Caco-2 (cell line): ENCODE results near the gene ZNF335. TPM values are rescaled to one million over a fixed set of nuclear protein-coding genes. Genes with fewer than 3 reads are reported as not detected.

Experiments used
- BruUV-seq: library from RNA; stranded (reverse); fragments of 400-500 nt; replicated peaks from 2 replicates; lab custom pipeline; 2021; lab: Mats Ljungman, UMichigan
- CTCF ChIA-PET: fragments of 300-600 bp; sonication (Branson Sonifier 250); formaldehyde crosslinking; loops from one replicate; lab custom pipeline; 2022; ENCODE audit warnings: antibody characterized with exemption; lab: Charles Lee
- POLR2A ChIA-PET: fragments of 300-600 bp; sonication (Branson Sonifier 250); formaldehyde crosslinking; loops from one replicate; lab custom pipeline; 2022; ENCODE audit warnings: antibody characterized with exemption; lab: Charles Lee
- DNase-seq, 2 experiments: peaks; one replicate each; pipeline versions ENCODE4 v3.0.0 to v3.0.0-alpha.2; 2020 to 2022
- H3K27me3 ChIP-seq: replicated peaks from 2 replicates; pipeline ENCODE4 v1.6.0; 2011; ENCODE audit warnings: low read length; ENCODE audit not compliant: control insufficient read depth, insufficient read depth
- H3K36me3 ChIP-seq: 2 replicates; pipeline ENCODE4 v1.5.1; 2011; ENCODE audit warnings: low read length; ENCODE audit not compliant: control insufficient read depth, insufficient read depth
- H3K4me1 ChIP-seq: fragments of 250-450 bp; sonication (Bioruptor Pico); 2 replicates; pipeline ENCODE4 v1.5.1; 2020; ENCODE audit warnings: mild to moderate bottlenecking
- H3K4me3 ChIP-seq: 2 replicates; pipeline ENCODE4 v1.5.1; 2011; ENCODE audit warnings: low read depth, mild to moderate bottlenecking, control low read depth, low read length
- H3K9me3 ChIP-seq: fragments of 250-450 bp; sonication (Bioruptor Pico); 2 replicates; pipeline ENCODE4 v1.5.1; 2020; ENCODE audit warnings: mild to moderate bottlenecking, moderate library complexity
- H3K27ac Mint-ChIP-seq: one replicate; pipeline ENCODE4 v1.8.0; 2022; ENCODE audit warnings: mixed read lengths; ENCODE audit not compliant: unreplicated experiment
- H3K27me3 Mint-ChIP-seq: one replicate; pipeline ENCODE4 v1.8.0; 2022; ENCODE audit warnings: mixed read lengths; ENCODE audit not compliant: insufficient read depth, unreplicated experiment
- H3K36me3 Mint-ChIP-seq: one replicate; pipeline ENCODE4 v1.8.0; 2022; ENCODE audit warnings: mild to moderate bottlenecking, mixed read lengths; ENCODE audit not compliant: insufficient read depth, unreplicated experiment
- H3K4me1 Mint-ChIP-seq: one replicate; pipeline ENCODE4 v1.8.0; 2022; ENCODE audit warnings: low read depth, mixed read lengths; ENCODE audit not compliant: unreplicated experiment
- H3K4me3 Mint-ChIP-seq: one replicate; pipeline ENCODE4 v1.8.0; 2022; ENCODE audit warnings: mild to moderate bottlenecking, moderate library complexity, mixed read lengths; ENCODE audit not compliant: unreplicated experiment
- H3K9me3 Mint-ChIP-seq: one replicate; pipeline ENCODE4 v1.8.0; 2022; ENCODE audit warnings: mixed read lengths; ENCODE audit not compliant: unreplicated experiment
- intact Hi-C: fragments of 100-400 bp; cut with micrococcal nuclease; formaldehyde crosslinking; loops from one replicate; pipeline ENCODE4 v1.10.0; 2022; ENCODE audit not compliant: unreplicated experiment
- total RNA-seq: library from RNA; stranded (reverse); gene quantifications from 2 replicates; pipeline ENCODE4 v1.2.3, GENCODE V29; 2022
- TF ChIP-seq, protein P1 (sequence below), 2 experiments: fragments of 200-600 bp in 1 of 2; IDR thresholded peaks; 1 replicate in 1 of 2; 2 replicates in 1 of 2; pipeline versions ENCODE4 v1.5.1 to v1.8.0; 2011 to 2022; ENCODE audit warnings: antibody characterized with exemption in 1 of 2, control low read depth in 1 of 2, inconsistent platforms in 1 of 2, low read depth in 1 of 2, low read length in 1 of 2, mild to moderate bottlenecking in 1 of 2, moderate library complexity in 1 of 2; ENCODE audit not compliant: insufficient read depth in 1 of 2, severe bottlenecking in 1 of 2, unreplicated experiment in 1 of 2

The ZNF335 gene
- total RNA-seq, 1 experiment from 2014 or later = 35.1 TPM

DNA sequence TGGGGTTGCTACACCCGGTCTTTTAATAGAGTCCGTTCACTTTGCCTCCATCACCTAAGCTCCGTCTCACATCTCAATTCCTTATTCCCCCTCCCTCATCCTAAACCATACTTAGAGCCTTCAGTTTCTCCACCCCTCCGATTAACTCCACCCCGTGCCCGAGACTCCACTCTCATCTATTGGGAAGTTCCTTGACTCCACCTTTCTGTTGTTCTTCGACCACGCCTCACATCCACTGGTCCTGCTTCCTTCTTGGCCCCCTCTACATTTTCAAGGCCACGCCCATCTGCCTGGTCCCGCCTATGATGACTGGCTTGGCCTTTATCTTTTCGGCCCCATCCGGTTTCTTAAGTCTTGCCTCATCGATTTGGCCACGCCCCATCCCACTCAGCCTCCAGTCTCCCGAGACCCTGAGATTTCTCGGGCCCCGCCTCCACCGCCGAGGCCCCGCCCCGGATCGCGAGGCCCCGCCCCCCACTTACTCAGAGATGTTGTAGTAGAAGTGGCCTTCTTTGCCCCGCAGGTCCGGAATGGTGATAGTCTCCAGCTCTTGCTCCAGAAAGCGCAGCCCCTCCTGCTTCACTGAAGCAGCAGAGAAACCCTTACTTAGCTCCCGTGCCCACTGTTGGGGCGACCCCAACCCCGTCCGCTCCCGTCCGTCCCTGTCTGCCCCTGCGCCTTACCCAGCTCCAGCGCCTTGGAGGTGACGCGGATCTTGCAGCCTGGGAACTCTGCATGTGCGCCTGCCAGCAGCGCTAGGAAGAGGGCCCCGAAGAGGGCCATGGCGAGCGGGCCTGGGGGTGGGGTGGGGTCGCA is 61.1 kb downstream of the ZNF335 start:
- H3K4me3 Mint-ChIP-seq = peak overlapping the region; percentile 72
- no peak overlapping the region for H3K27ac Mint-ChIP-seq

DNA sequence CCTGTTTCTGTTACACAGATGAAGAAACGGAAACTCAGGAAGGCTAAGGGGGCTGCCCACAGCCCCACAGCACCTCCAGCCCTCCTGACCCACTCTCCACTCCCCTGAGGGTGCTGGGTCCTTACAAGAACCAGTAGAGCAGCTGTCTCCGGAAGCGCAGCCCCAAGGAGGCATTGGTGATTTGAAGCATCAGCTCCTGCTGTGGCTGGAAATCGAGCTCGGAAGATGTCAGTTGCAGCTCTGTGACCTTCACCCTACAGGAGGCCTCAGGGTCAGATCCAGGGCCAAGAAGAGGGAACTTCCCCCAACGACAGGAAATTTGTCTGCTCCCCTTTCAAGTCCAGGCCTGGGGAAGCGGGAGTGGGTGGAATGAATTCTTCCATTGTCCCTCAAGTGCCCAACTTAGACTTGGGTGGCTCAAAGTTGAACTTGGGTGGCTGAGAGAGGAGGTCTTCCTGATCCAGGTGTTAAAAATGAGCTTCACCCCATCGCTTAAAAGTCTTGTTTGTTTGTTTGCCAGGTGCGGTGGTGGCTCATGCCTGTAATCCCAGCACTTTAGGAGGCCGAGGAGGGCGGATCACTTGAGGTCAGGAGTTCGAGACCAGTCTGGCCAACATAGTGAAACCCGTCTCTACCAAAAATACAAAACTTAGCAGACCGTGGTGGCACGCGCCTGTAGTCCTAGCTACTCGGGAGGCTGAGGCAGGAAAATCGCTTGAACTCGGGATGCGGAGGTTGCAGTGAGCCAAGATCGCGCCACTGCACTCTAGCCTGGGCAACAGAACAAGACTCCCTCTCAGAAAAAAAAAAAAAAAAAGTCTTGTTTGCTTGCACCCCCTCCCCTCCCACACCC is 62.0 kb downstream of the ZNF335 start:
- BruUV-seq = no TSS peak
- H3K9me3 Mint-ChIP-seq = no peaks in the 10 kb centered on the region
- Histone ChIP-seq H3K9me3 (no peaks in the 10 kb centered on the region), H3K4me1 (peaks cover 12% of the 10 kb centered on the region), H3K4me3 (no peak overlapping the region), H3K27me3 (no peaks in the 10 kb centered on the region), H3K36me3 (no peaks in the 10 kb centered on the region)
- no peak overlapping the region for H3K27ac Mint-ChIP-seq
- ChIA-PET POLR2A (interaction anchor here (0.7 to 1.0 kb wide), 4 partner anchors 9 to 1483 kb away, joined by 3 to 8 read pairs (median 4); partner anchors contain the start of gene CTSA), CTCF (interaction anchor here (0.9 to 1.9 kb wide), 3 partner anchors 10 to 20 kb away, joined by 3 to 6 read pairs (median 3); no protein-coding TSS in a partner anchor)
- H3K27me3 Mint-ChIP-seq = no peaks in the 10 kb centered on the region
- peaks cover 15% of the 10 kb centered on the region for H3K36me3 Mint-ChIP-seq
- H3K4me3 Mint-ChIP-seq = peak overlapping the region; percentile 72
- no peak for DNase-seq
- TF ChIP-seq, protein P1, sequence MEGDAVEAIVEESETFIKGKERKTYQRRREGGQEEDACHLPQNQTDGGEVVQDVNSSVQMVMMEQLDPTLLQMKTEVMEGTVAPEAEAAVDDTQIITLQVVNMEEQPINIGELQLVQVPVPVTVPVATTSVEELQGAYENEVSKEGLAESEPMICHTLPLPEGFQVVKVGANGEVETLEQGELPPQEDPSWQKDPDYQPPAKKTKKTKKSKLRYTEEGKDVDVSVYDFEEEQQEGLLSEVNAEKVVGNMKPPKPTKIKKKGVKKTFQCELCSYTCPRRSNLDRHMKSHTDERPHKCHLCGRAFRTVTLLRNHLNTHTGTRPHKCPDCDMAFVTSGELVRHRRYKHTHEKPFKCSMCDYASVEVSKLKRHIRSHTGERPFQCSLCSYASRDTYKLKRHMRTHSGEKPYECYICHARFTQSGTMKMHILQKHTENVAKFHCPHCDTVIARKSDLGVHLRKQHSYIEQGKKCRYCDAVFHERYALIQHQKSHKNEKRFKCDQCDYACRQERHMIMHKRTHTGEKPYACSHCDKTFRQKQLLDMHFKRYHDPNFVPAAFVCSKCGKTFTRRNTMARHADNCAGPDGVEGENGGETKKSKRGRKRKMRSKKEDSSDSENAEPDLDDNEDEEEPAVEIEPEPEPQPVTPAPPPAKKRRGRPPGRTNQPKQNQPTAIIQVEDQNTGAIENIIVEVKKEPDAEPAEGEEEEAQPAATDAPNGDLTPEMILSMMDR (IDR thresholded peaks at IDR 0.05; ENCODE audit: insufficient read depth in 1 of 2, low read depth in 1 of 2, low read length in 1 of 2, severe bottlenecking in 1 of 2, unreplicated experiment in 1 of 2) = no peak
- H3K4me1 Mint-ChIP-seq = peaks cover 13% of the 10 kb centered on the region
- intact Hi-C loops = no loop called here

More for the DNA sequence above, 61.1 kb downstream of the ZNF335 start:
- intact Hi-C loops = no loop called here
- DNase-seq = peak; percentile 74 to 93
- Mint-ChIP-seq H3K4me1 (peaks cover 9% of the 10 kb centered on the region), H3K9me3 (no peaks in the 10 kb centered on the region), H3K27me3 (no peaks in the 10 kb centered on the region), H3K36me3 (peaks cover 14% of the 10 kb centered on the region)
- Histone ChIP-seq H3K36me3 (no peaks in the 10 kb centered on the region), H3K27me3 (no peaks in the 10 kb centered on the region), H3K4me1 (peaks cover 12% of the 10 kb centered on the region), H3K4me3 (no peak overlapping the region), H3K9me3 (no peaks in the 10 kb centered on the region)
- ChIA-PET POLR2A (interaction anchor here (0.7 kb wide), 1 partner anchor 1483 kb away, joined by 8 read pairs; no protein-coding TSS in a partner anchor), CTCF (interaction anchor here (0.6 to 1.9 kb wide), 4 partner anchors 10 to 1247 kb away, joined by 3 to 6 read pairs (median 4); no protein-coding TSS in a partner anchor)
- TF ChIP-seq, protein P1 (IDR thresholded peaks at IDR 0.05; ENCODE audit: insufficient read depth in 1 of 2, low read depth in 1 of 2, low read length in 1 of 2, severe bottlenecking in 1 of 2, unreplicated experiment in 1 of 2) = no peak
- no TSS peak for BruUV-seq

DNA sequence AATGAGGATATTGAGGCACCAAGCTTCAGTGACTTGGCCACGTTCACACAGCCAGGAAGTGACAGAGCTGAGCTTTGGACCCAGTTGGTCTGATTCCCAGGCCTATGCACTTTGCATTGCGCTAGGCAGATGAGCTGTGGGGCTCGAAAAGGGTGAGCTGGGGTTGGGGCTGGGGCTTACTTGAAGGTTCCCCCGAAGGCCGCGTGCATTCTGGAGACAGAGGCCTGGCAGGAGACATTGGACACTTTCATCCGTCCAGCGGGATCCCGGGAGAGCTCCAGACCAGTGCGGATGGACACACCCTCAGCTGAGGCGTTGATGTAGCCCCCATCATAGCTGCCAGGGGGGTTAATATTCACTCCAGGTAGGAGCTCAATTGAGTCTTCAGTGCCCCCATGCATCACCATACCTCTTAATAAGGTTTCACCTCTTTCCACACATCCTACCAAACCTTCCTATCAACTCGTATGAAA is 62.6 kb downstream of the ZNF335 start:
- Mint-ChIP-seq H3K36me3 (peaks cover 19% of the 10 kb centered on the region), H3K27ac (no peak overlapping the region), H3K9me3 (no peaks in the 10 kb centered on the region), H3K4me1 (peaks cover 13% of the 10 kb centered on the region), H3K27me3 (no peaks in the 10 kb centered on the region), H3K4me3 (no peak overlapping the region)
- Histone ChIP-seq H3K9me3 (no peaks in the 10 kb centered on the region), H3K4me3 (no peak overlapping the region), H3K4me1 (peaks cover 12% of the 10 kb centered on the region), H3K27me3 (no peaks in the 10 kb centered on the region), H3K36me3 (no peaks in the 10 kb centered on the region)
- POLR2A ChIA-PET = interaction anchor here (1.0 kb wide), 3 partner anchors 10 to 18 kb away, joined by 3 to 5 read pairs (median 4); partner anchors contain the start of gene CTSA
- no peak for DNase-seq
- CTCF ChIA-PET = interaction anchor here (0.7 to 1.9 kb wide), 3 partner anchors 11 to 55 kb away, joined by 3 to 6 read pairs (median 4); no protein-coding TSS in a partner anchor
- TF ChIP-seq, protein P1 (IDR thresholded peaks at IDR 0.05; ENCODE audit: insufficient read depth in 1 of 2, low read depth in 1 of 2, low read length in 1 of 2, severe bottlenecking in 1 of 2, unreplicated experiment in 1 of 2) = no peak
- intact Hi-C loops = no loop called here
- BruUV-seq = no TSS peak
